ENCODE data around the gene PSMA5.
A peak's percentile ranks its signal among the peaks of the same experiment; 100 is the strongest.
"Not testable (repeated sequence)": the region's sequence is repeated elsewhere in the genome, so short reads cannot be mapped to it uniquely, and the experiment has no call there.

The PSMA5 gene

DNA sequence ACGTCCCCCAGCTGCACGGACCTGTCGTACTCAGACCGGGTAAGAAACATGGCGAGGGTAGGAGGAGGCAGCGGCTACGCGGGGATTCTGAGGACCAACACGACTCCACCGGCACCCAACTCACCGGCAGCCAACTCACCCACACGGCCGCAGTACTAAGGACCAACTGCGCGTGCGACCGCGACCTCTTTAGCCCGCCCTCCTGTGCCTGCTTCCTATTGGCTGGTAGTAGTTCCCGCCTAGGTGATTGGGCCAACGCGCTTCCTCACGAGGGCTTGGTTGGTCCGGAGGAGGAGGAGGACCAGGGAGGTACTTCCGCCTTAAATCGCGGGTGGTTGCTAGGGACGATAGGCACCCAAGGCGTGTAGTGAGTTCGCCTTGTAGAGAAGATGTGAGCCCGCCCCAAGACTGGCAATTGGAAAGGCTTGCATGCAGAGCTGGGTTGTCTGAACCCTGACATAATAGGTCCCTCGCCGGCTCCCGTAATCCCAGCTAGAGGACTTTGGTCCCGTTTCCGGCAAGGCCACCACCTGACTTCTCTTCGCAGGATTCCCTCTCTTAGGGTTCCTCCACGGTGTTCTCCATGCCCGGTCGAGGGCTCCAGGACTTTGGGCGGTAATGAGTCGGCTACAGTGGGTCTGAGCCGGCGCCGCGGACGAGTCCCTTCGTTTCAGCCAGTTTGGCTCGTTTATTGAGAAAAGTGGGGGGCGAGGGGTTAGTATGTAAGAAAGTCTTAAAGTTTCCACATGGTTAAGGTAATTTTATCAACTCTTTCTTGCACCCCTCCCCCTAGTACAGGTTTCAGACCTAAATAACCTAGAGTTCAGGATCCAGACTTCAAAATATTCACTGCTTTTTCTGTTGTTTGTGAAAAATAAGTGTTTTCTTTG lies at the start of gene PSMA5:
PSMA5 (minus strand) TSS at position 168 of the 890 bp plus-strand sequence; CDS start at position 50, 118 bp downstream.
- DNase-seq (ENCODE audit: low read depth in 3 of 3), result peak; percentile 87 to 95 (median 94)

DNA sequence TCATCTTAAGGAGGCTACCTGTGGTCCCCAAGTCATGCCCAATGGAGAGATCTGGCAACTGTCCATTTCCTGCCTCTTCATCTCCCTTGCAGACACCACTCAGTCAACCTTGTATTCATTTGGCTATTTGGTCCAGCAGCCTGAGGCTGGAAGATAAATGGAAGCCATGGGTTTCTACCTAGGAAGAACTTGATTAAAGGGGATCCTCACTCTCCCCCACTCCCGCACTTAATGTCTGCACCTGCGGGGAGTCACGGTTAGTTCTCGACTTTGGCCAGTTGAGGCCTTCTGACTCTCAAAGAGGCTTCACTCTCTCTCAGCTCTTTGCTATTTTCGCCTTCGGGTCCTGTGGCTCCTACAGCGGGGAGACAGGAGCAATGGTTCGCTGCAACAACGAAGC lies 49.0 kb upstream of the PSMA5 start:
- no peak for DNase-seq (ENCODE audit: low read depth in 3 of 3)

DNA sequence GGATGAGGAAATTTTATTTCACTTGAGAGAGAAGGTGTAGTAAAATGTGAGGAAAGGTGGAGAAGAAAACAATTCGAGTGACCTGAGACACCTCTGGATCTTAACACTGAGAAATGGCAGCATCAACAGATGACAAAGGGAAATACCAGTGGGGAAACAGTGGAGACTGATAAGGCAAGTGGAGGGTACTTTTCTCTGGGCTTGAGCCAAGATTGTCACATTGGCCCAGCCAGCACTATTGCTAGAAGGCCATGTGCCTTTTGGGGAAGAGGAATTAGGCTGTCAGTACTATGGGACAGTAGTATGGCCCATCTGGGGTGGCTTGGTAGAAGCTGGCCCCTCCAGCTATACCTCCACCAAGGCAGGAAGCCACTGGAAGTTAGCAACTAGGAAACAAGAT lies 48.4 kb upstream of the PSMA5 start:
- DNase-seq (ENCODE audit: low read depth in 3 of 3), result no peak

DNA sequence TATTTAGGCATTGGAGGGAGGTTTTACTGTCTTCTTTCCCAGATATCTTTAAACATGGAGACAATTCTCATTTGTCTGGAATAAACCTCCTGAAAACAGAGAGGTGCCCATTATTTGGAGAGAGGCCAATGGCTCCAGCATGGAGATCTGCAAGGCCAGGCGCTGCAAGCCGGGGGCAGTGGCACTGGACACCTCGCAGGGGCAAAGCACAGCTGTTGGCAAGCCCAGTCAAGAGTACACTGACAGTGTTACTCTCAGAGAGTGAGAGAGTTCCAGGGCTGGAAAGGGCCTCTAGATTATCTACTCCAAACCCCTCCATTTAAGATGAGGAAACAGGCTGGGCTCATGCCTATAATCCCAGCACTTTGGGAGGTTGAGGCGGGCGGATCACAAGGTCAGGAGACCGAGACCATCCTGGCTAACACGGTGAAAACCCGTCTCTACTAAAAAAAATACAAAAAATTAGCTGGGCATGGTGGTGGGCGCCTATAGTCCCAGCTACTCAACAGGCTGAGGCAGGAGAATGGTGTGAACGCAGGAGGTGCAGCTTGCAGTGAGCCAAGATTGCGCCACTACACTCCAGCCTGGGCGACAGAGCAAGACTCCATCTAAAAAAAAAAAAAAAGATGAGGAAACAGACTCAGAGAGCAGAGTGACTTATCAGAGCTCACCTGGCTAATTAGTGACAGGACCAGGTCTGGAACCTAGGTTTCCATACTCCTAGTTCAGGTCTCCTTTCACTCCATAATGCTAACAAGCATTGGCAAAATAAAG lies 47.2 kb upstream of the PSMA5 start:
- not testable (repeated sequence) for DNase-seq (ENCODE audit: low read depth in 3 of 3)

DNA sequence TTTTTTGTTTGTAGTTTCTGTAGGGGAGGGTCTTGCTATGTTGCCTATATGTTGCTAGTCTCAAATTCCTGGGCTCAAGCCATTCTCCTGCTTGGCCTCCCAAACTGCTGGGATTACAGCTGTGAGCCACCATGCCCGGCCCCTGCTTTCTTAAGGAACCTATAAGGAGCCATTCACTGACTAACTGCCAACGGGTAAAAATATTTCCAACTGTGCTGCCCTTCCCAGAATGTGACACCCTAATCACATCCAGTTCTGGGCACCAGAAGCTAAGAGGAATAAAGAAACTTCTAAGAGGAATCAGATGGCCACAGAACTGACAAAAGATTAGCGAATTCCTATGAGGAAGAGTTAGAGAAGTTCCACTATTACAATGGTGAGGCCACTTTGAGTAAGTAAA lies 46.5 kb upstream of the PSMA5 start:
- DNase-seq (ENCODE audit: low read depth in 3 of 3), result no peak

DNA sequence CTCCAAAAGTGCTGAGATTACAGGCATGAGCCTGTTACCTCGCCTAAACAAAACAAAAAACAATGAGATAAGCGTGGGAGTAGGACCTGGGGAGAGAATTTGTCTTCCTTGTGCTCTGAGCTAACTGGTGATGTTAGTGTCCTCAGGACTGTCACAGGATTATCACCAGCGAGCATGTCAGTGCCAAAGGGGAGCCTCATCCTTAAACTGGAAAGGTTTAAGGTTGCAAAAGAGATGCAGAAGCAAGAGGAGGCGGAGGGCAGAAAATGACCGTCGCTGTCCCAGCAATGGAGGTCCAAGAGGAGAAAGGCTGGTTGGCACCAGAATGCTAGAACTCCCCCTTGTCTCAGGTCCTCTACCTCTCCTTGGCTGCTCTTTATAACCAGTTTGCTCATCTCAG lies 44.0 kb upstream of the PSMA5 start:
- DNase-seq (ENCODE audit: low read depth in 3 of 3), result no peak

DNA sequence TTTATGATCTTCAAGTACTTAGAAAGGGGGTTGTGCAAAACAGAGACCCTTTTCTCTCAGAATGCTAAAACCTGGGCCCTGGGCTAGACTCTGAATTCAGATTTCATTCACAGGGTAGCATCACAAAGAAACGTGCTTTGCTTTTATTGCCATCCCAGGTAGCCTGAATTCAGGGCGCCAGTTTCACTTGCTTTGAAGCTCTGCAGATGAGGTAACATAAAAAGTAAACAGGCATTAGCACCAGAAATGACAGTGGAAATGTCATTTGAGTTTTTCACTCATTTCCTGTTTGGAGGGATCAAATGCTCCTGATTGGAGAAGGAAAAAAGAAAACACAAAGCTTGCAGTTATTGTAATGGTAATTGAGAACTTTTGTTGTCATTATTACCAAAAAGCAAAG lies 42.7 kb upstream of the PSMA5 start:
- no peak for DNase-seq (ENCODE audit: low read depth in 3 of 3)

DNA sequence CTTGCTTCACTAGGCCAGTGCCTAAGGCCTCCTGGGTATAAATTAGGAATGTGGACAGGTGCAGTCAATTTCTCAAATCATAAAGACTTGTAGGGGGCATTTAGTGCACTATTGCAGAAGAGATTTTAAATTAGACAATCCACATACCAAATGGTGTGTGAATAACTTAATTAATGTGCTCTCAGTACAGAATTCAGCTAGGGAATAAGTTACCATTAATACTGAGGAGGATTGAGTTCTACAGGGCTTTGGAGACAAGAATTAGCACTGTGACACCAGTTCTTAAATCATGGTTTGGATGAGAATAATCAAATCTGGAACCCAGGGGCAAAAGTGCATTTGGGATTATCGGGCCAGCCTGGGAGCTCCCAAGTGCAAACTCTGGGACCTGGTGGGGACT lies 41.8 kb upstream of the PSMA5 start:
- no peak for DNase-seq (ENCODE audit: low read depth in 3 of 3)

DNA sequence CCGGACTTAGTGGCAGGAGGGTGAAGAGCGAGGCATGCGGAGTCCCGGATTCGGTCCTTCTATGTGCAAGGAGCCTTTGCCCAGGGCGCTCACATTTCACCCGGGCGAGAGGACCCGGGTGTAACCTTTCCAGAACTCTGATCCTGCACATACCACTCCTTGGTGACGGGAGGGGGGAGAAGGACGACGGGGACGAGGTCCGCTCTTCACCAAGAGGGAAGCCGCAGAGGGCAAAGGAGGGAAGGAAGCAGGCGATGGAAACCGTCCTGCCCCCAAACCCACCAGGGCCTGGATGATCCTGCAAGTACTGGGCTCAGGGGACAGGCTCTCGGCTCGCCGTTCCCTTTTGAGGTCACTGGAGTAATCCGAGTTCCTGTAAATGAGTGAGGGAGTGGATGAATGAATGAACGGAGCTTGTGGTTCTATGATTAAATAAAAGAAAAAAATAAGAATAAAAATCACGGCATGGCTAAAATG lies 41.1 kb upstream of the PSMA5 start:
- DNase-seq (ENCODE audit: low read depth in 3 of 3), result no peak

DNA sequence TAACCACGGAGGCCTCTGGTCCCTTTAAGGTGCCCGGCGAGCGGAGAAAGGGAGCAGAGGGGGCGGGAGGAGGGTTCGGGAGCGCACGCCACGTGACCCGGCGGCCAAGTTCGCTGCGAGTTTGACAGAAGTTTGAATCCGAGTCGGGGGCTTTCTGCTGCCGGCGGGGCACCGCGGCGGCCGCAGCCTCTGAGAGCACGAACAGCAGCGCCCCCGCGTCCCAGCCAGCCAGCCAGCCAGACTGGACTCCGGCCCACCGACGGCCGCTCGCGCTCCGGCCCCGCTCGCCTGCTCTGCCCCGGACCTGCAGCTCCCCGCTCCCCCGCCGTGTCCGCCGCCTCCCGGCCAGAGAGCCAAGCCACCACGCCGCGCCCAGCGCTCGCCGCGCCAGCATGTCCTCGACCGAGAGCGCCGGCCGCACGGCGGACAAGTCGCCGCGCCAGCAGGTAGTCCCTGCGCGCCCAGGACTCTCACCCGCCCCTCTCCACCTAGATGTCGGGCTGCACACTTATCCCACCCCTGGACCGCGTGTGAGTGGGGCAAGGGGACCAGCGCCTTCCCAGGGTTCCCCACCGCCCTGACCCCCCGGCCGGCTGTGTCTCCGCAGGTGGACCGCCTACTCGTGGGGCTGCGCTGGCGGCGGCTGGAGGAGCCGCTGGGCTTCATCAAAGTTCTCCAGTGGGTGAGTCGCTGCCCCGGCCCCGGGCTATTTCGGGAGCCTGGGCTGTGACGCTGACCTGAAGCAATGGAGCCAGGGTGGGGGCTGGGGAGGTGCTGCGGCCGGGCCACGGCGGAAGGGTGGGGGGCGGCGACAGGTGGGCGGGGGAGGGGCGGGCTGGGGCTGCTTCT lies 40.4 kb upstream of the PSMA5 start, which contains the start of gene SYPL2:
SYPL2 (plus strand) TSS at position 95 of the 849 bp plus-strand sequence; CDS start at position 393, 298 bp downstream.
- no peak for DNase-seq (ENCODE audit: low read depth in 3 of 3)

DNA sequence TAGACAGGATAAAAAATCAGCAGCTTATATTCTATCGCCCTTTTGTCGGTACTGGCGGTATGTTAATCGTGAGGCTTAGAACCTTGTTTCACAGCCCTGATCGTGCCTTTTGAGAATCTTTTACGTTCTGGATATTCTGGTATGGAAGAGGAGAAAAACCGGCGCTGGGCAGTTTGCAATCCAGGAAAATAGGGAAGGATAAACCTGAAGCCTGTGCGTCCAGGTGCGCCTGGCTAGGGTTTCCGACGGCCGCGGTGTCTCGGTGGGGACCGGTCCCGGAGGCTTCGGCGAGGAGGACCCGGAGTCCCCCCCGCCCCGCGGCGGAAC lies 39.8 kb upstream of the PSMA5 start:
- no peak for DNase-seq (ENCODE audit: low read depth in 3 of 3)

DNA sequence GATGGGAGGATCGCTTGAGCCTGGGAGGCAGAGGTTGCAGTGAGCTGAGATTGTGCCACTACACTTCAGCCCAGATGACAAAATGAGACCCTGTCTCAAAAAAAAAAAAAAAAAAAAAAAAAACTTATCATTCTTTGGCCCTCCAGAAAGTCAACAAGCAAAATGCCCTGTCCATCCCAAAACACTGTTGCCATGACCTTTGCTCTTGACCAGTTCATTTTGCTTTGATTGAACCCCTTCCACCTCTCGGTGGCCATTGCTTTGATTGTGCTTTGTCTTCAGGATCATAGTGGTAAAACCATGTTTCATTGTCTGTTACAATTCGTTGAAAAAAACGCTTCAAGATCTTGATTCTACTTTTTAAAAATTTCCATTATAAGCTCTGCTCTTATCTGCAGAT lies 31.6 kb upstream of the PSMA5 start:
- no peak for DNase-seq (ENCODE audit: low read depth in 3 of 3)

DNA sequence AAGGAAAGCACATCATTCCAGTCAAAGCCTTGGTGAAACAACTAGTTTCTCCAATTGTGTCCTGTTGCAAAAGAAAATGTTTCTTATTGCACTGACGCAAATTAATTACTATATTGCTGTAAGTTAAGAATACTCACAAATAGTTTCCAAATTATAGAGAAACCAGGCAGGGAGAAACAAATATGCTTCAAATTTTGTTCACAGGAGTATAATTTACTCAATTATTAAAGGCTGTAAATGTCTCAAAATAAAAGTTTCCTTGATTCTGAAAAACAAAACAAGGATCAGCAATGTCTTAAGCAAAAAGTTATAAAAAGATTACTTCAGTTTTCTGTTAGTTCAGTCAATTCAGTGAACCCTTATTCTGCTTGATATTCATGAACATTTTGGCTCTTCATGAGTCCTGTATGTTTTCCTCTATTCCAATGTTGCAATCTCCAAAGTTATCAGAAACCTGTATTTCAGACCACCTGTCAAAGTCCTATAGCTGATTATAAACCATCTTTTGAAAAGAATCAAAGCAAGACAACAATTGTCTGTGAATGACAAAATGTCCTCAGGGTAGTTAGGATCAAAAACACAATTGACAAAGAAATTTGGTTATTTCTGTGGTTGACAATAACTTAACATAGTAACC lies 28.4 kb upstream of the PSMA5 start:
- DNase-seq (ENCODE audit: low read depth in 3 of 3), result no peak

DNA sequence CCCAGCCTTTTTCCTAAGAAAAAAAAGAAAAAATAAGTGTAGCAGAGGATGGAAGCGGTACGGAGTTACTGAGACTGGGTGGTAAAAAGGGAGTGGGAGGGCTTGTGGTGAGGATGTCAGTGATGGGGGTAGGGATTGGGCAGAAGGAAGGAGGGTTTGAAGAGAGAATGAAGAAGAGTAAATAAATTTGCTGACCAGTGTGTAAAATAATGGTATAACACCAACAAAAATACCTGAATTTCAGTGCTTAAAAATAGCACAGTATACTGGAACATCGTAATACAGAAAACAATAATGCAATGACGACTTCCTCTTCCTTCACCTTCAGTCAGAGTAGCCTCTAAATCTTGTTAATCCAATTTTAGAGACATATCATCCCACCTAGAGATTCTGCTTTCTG lies 21.3 kb upstream of the PSMA5 start:
- no peak for DNase-seq (ENCODE audit: low read depth in 3 of 3)

DNA sequence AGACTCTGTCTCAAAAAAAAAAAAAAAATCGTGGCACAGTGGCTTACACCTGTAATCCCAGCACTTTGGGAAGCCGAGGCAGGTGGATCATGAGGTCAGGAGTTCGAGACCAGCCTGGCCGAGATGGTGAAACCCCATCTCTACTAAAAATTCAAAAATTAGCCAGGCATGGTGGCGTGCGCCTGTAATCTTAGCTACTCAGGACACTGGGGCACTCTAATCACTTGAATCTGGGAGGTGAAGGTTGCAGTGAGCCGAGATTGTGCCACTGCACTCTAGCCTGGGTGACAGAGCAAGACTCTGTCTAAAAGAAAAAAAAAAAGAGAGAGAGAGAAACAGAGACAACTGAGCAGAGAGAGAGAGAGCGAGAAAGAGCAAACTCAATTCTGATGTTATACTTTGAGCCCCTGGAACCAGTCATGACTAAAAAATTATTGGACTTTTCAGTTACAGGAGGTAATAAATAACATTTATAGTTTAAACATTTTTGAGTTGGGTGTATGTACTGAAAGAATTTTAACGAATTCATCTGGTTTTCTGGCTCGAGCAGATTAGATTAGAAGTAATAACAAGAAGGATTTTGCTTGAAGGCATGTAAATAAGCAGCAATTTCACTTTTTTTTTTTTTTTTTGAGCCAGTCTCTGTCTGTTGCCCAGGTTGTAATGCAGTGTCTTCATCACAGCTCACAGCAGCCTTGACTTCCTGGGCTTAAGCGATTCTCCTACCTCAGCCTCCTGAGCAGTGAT lies 19.9 kb upstream of the PSMA5 start:
- not testable (repeated sequence) for DNase-seq (ENCODE audit: low read depth in 3 of 3)

DNA sequence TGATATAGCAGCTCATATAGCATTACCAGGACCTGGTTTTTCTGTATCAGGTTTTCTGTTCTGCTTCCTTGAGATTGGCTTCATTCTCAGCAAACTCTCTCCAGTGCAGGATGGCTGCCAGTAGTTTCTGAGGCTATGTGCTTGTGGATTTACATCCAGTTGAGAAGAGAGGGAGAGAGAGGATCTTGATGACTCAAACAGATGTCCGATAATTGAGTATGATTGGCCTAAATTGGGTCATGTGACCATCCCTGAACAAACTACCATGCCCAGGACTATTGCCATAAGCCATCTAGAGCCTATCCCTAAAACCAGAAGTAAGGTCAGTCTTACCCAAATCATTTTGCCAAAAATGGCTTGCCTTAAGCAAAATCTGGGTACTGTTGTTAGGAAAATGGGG lies 18.1 kb upstream of the PSMA5 start:
- DNase-seq (ENCODE audit: low read depth in 3 of 3), result no peak

DNA sequence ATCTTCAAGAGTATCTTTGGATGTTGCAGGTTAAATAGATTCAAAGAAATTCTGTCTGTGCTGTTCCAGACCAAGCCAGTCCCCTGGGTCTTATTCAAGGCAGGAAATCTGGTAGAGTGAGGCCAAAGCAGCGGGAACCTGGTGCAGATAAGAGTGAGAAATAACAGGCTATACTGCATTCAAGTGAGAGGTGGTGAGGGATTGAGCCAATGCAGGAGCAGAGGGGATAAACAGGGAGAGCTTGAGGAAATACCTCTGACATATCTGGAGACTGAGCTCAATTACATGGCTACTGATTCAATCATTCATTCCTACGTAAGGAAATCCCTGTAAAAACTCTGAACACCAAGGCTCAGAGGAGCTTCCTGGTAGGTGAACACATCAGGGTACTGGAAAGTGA lies 17.2 kb upstream of the PSMA5 start:
- no peak for DNase-seq (ENCODE audit: low read depth in 3 of 3)

DNA sequence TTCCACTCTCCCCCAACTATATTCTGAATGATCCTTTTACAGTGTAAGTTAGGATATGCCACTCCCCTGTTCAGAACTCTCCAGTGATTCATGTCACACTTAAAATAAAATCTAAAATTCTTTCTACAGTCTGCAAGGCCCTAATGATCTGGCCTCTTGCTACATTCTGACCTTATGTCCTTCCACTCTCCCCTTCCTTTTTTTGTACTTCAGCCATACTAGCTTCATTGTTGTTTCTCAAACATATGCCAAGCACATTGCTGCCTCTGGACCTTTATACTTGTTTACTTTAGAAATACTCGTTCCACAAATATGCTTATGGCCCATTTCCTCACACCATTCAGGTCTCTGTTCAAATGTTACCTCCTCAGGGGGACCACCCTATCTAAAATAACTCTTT lies 14.8 kb upstream of the PSMA5 start:
- no peak for DNase-seq (ENCODE audit: low read depth in 3 of 3)

DNA sequence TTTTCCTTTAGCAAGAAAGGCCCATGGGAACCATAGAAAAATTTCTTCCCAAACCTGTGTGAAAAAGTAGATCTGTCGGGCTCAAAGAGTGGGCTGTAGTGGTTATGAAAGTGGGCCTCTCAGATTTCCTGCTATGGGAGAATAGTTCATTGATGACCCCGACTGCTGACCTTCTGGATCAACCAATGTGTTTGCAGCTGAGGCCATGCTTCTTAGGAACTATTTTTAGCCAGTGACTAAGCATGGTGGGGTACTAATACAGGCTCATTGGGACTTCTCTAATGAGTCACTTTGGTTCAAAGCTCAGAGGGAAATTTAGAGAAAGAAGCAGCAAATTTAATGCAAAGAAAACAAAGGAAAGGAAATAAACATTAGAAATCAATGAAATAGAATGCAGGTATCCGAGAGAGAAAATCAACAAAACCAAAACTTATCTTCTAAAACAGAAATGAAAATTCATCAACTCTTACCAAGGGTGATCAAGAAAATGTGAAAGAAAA lies 12.6 kb upstream of the PSMA5 start:
- no peak for DNase-seq (ENCODE audit: low read depth in 3 of 3)

DNA sequence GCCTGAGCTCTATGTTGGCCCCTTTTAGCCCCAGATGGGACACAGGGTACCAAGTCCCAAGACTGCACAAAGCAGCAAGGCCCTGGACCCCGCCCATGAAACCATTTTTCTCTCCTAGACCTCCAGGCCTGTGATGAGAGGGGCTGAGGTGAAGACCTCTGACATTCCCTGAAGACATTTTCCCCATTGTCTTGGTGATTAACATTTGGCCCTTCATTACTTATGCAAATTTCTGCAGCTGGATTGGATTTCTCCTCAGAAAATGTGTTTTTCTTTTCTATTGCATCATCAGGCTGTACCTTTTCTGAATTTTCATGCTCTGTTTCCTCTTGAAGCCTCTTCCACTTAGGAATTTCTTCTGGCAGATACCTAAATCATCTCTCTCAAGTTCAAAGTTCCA lies 8.2 kb upstream of the PSMA5 start:
- DNase-seq (ENCODE audit: low read depth in 3 of 3), result no peak

DNA sequence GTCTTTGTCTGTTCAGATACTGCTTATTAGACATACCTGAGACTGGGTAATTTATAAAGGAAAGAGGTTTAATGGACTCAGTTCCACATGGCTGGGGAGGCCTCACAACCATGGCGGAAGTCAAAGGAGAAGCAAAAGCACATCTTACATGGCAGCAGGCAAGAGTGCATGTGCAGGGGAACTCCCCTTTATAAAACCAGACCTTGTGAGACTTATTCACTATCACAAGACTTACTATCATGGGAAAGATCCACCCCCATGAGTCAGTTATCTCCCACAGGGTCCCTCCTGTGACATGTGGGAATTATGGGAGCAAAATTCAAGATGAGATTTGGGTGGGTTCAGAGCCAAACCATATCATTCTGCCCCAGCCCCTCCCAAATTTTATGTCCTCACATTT lies 7.1 kb upstream of the PSMA5 start:
- DNase-seq (ENCODE audit: low read depth in 3 of 3), result no peak

Data from stimulated activated CD4-positive, alpha-beta T cell treated with anti-CD3 and anti-CD28 coated beads, TNF-alpha, amount 100 ng/mL, for 24 hours (primary cell).